Ovary (tissue), 9 donors: ENCODE measurements around the gene PNPLA2. TPM values are rescaled to one million over a fixed set of nuclear protein-coding genes. Genes with fewer than 3 reads are reported as not detected.

Source experiments
- DNase-seq, 5 donors: peaks; one replicate each; pipeline ENCODE4 v3.0.0-alpha.2; 2019 to 2020
- H3K27ac ChIP-seq, 2 donors: fragments of 200-600 bp; one replicate each; pipeline versions ENCODE4 v1.5.1 to v1.8.0; 2019 to 2022
- H3K27me3 ChIP-seq: fragments of 200-600 bp; one replicate; pipeline ENCODE4 v1.8.0; 2022
- H3K36me3 ChIP-seq: fragments of 200-600 bp; sonication (generic); one replicate; pipeline ENCODE4 v1.5.1; 2019
- H3K4me1 ChIP-seq: one replicate; pipeline ENCODE4 v1.8.1; 2013; ENCODE audit warnings: mild to moderate bottlenecking, moderate library complexity; ENCODE audit not compliant: insufficient read depth
- H3K4me3 ChIP-seq: fragments of 200-600 bp; sonication (generic); one replicate; pipeline ENCODE4 v1.5.1; 2017
- H3K9me3 ChIP-seq, 2 donors: fragments of 200-600 bp in 1 of 2; sonication (generic) in 1 of 2; one replicate each; pipeline versions ENCODE4 v1.5.1 to v1.8.1; 2013 to 2019; ENCODE audit warnings: mild to moderate bottlenecking in 1 of 2, moderate library complexity in 1 of 2
- CTCF ChIP-seq, 3 donors: fragments of 450-650 bp in 2 of 3; fragments of 200-600 bp in 1 of 3; IDR thresholded peaks; one replicate each; pipeline versions ENCODE4 v1.5.1 to v1.8.0; 2016 to 2022; ENCODE audit warnings: antibody characterized with exemption in 3 of 3, mild to moderate bottlenecking in 1 of 3
- EP300 ChIP-seq: sonication (generic); formaldehyde crosslinking; IDR thresholded peaks from one replicate; pipeline ENCODE4 v1.6.1; 2017; ENCODE audit warnings: antibody characterized with exemption
- POLR2A ChIP-seq: fragments of 450-650 bp; IDR thresholded peaks from one replicate; pipeline ENCODE4 v1.6.1; 2017; ENCODE audit warnings: antibody characterized with exemption, mild to moderate bottlenecking, moderate library complexity
- WGBS, 3 donors: extraction: QIAGEN DNeasy Blood & Tissue Kit in 1 of 3; methylation state at CpG; one replicate each; pipeline versions ENCODE4 v1.1.5 to v1.1.7; 2013 to 2017; 5-methylcytosine and 5-hydroxymethylcytosine counted together
- intact Hi-C, 4 donors: fragments of 100-400 bp; cut with DNase I; formaldehyde crosslinking; loops; one replicate each; pipeline versions ENCODE4 v1.11.0 to v1.15.1; 2022 to 2023
- polyA plus RNA-seq, 2 donors: library from polyadenylated mRNA; stranded (reverse); fragments of 200-250 nt in 1 of 2; fragments of 350-450 nt in 1 of 2; fragmentation: Illumina TruSeq in 1 of 2; extraction: RNeasy Lipid Tissue Mini Kit (QIAGEN cat#74804) in 1 of 2; gene quantifications; one replicate each; pipeline ENCODE4 v1.2.3, GENCODE V29; 2013 to 2014
- total RNA-seq, 7 donors: library from RNA; depleted of rRNA in 2 of 7; stranded (reverse); fragments of >200 nt in 2 of 7; fragmentation: NEBNext Ultra II Directional in 3 of 7; extraction: Animal tissue kit (Norgen Biotek cat#: 25700) in 3 of 7; gene quantifications; one replicate each; pipeline versions ENCODE4 v1.1.0 to v1.2.4, GENCODE V29; 2016 to 2023
- donor health status: DM: no; HTN: no; CAD: no; lungs with moderate emphysema.
- donor health status: DM: no; HTN: no; CAD: no.
- donor health status: Bipolar disorder and iron deficiency.
- donor health status: DM: yes; HTN: yes; CAD: no.
- donor health status: DM: no; HTN: no; CAD: no.
- donor health status: DM: yes; HTN: yes; CAD: no.

PNPLA2 gene
- total and polyA plus RNA-seq, 9 donors = 12.9 to 98.2 (median 83.0) TPM

GRCh38 chr11:786235-787083 lies 32.3 kb upstream of the PNPLA2 start:
- H3K9me3 ChIP-seq = no peaks in the 10 kb centered on the region
- no peak overlapping the region for H3K4me3 ChIP-seq
- H3K27me3 ChIP-seq = no peaks in the 10 kb centered on the region
- H3K36me3 ChIP-seq = no peaks in the 10 kb centered on the region
- WGBS, 3 donors = 49 to 55% (median 53%) methylated on average over 23 to 24 of the region's 24 CpGs
- no peak overlapping the region for H3K27ac ChIP-seq
- no peak for DNase-seq
- TF ChIP-seq EP300 = no peak
- no peak for TF ChIP-seq POLR2A
- TF ChIP-seq CTCF (IDR thresholded peaks at IDR 0.05) = no peak
- intact Hi-C loops = no loop called here
- no peaks in the 10 kb centered on the region for H3K4me1 ChIP-seq

- Histone ChIP-seq H3K4me1 (no peaks in the 10 kb centered on the region), H3K27ac (no peak overlapping the region), H3K27me3 (no peaks in the 10 kb centered on the region), H3K36me3 (no peaks in the 10 kb centered on the region), H3K9me3 (no peaks in the 10 kb centered on the region), H3K4me3 (no peak overlapping the region)
- intact Hi-C loops = no loop called here
- no peak for TF ChIP-seq EP300
- no peak for TF ChIP-seq POLR2A
- TF ChIP-seq CTCF (IDR thresholded peaks at IDR 0.05) = no peak
- 76 to 80% (median 77%) methylated on average over 22 to 24 of the region's 24 CpGs for WGBS, 3 donors
- no peak for DNase-seq
These were observed 31.5 kb upstream of the PNPLA2 start for GRCh38 chr11:787084-787675.

- intact Hi-C loops = no loop called here
- no peak for DNase-seq
- H3K4me3 ChIP-seq = no peak overlapping the region
- no peak overlapping the region for H3K27ac ChIP-seq
- no peaks in the 10 kb centered on the region for H3K27me3 ChIP-seq
- H3K4me1 ChIP-seq = no peaks in the 10 kb centered on the region
- H3K36me3 ChIP-seq = no peaks in the 10 kb centered on the region
- 34 to 51% (median 37%) methylated on average over 24 to 28 of the region's 28 CpGs for WGBS, 3 donors
- H3K9me3 ChIP-seq = no peaks in the 10 kb centered on the region
- TF ChIP-seq POLR2A = no peak
- TF ChIP-seq CTCF (IDR thresholded peaks at IDR 0.05) = no peak
- no peak for TF ChIP-seq EP300
These were observed 30.6 kb upstream of the PNPLA2 start for GRCh38 chr11:788009-788640.

GRCh38 chr11:788953-789940 lies 29.5 kb upstream of the PNPLA2 start:
- no peak for TF ChIP-seq EP300
- TF ChIP-seq POLR2A = no peak
- no peak for TF ChIP-seq CTCF (IDR thresholded peaks at IDR 0.05)
- intact Hi-C loops = no loop called here
- no peaks in the 10 kb centered on the region for H3K4me1 ChIP-seq
- no peak overlapping the region for H3K27ac ChIP-seq
- H3K36me3 ChIP-seq = no peaks in the 10 kb centered on the region
- no peak for DNase-seq
- WGBS, 3 donors = 12 to 14% (median 13%) methylated on average over 21 to 31 of the region's 31 CpGs
- H3K27me3 ChIP-seq = no peaks in the 10 kb centered on the region
- no peaks in the 10 kb centered on the region for H3K9me3 ChIP-seq
- H3K4me3 ChIP-seq = no peak overlapping the region
